ENCODE data around the gene ATP5MG.
"Not testable (repeated sequence)": the region's sequence is repeated elsewhere in the genome, so short reads cannot be mapped to it uniquely, and the experiment has no call there.

Gene ATP5MG

GRCh38 chr11:118415062-118415738 is 13.8 kb downstream of the ATP5MG start:
- Mint-ChIP-seq H3K4me1 (peaks cover 4% of the 10 kb centered on the region), H3K27ac (ENCODE audit: low read depth) (no peak overlapping the region), H3K36me3 (ENCODE audit: insufficient read depth) (peaks cover 14% of the 10 kb centered on the region), H3K4me3 (no peak overlapping the region), H3K27me3 (no peaks in the 10 kb centered on the region), H3K9me3 (no peaks in the 10 kb centered on the region)
- DNase-seq (ENCODE audit: low spot score in 2 of 2) (no peak), ATAC-seq (replicated peaks; ENCODE audit: extremely low read depth, poor library complexity, severe bottlenecking) (no peak)

- DNase-seq (ENCODE audit: low spot score in 2 of 2) (no peak), ATAC-seq (replicated peaks; ENCODE audit: extremely low read depth, poor library complexity, severe bottlenecking) (no peak)
- peaks cover 13% of the 10 kb centered on the region for H3K36me3 Mint-ChIP-seq (ENCODE audit: insufficient read depth)
- H3K4me3 Mint-ChIP-seq: no peak overlapping the region
- peaks cover under 1% of the 10 kb centered on the region for H3K4me1 Mint-ChIP-seq
- H3K27ac Mint-ChIP-seq (ENCODE audit: low read depth): no peak overlapping the region
- H3K9me3 Mint-ChIP-seq: no peaks in the 10 kb centered on the region
- H3K27me3 Mint-ChIP-seq: no peaks in the 10 kb centered on the region
Measured at GRCh38 chr11:118415739-118416068, 14.3 kb downstream of the ATP5MG start.

- H3K27me3 Mint-ChIP-seq; ATAC-seq (replicated peaks; ENCODE audit: extremely low read depth, poor library complexity, severe bottlenecking); H3K4me1 Mint-ChIP-seq; H3K9me3 Mint-ChIP-seq; H3K27ac Mint-ChIP-seq (ENCODE audit: low read depth); H3K4me3 Mint-ChIP-seq; DNase-seq (ENCODE audit: low spot score in 2 of 2); H3K36me3 Mint-ChIP-seq (ENCODE audit: insufficient read depth): not testable (repeated sequence)
Measured at GRCh38 chr11:118416900-118417299, 15.5 kb downstream of the ATP5MG start.

GRCh38 chr11:118417801-118418200 is 16.4 kb downstream of the ATP5MG start:
- H3K4me1 Mint-ChIP-seq: no peaks in the 10 kb centered on the region
- H3K36me3 Mint-ChIP-seq (ENCODE audit: insufficient read depth): peaks cover 7% of the 10 kb centered on the region
- H3K4me3 Mint-ChIP-seq: no peak overlapping the region
- no peak for DNase-seq (ENCODE audit: low spot score in 2 of 2)
- H3K27ac Mint-ChIP-seq (ENCODE audit: low read depth): no peak overlapping the region
- H3K9me3 Mint-ChIP-seq: no peaks in the 10 kb centered on the region
- no peaks in the 10 kb centered on the region for H3K27me3 Mint-ChIP-seq
- ATAC-seq (replicated peaks; ENCODE audit: extremely low read depth, poor library complexity, severe bottlenecking): no peak

GRCh38 chr11:118418766-118419165 is 17.4 kb downstream of the ATP5MG start:
- H3K27ac Mint-ChIP-seq (ENCODE audit: low read depth): no peak overlapping the region
- no peak for ATAC-seq (replicated peaks; ENCODE audit: extremely low read depth, poor library complexity, severe bottlenecking)
- H3K36me3 Mint-ChIP-seq (ENCODE audit: insufficient read depth): peaks cover 9% of the 10 kb centered on the region
- H3K9me3 Mint-ChIP-seq: no peaks in the 10 kb centered on the region
- no peaks in the 10 kb centered on the region for H3K4me1 Mint-ChIP-seq
- no peak for DNase-seq (ENCODE audit: low spot score in 2 of 2)
- no peak overlapping the region for H3K4me3 Mint-ChIP-seq
- no peaks in the 10 kb centered on the region for H3K27me3 Mint-ChIP-seq

- Mint-ChIP-seq H3K4me3 (no peak overlapping the region), H3K36me3 (ENCODE audit: insufficient read depth) (peaks cover 2% of the 10 kb centered on the region), H3K4me1 (no peaks in the 10 kb centered on the region), H3K27ac (ENCODE audit: low read depth) (no peak overlapping the region), H3K9me3 (no peaks in the 10 kb centered on the region), H3K27me3 (no peaks in the 10 kb centered on the region)
- DNase-seq (ENCODE audit: low spot score in 2 of 2) (no peak), ATAC-seq (replicated peaks; ENCODE audit: extremely low read depth, poor library complexity, severe bottlenecking) (no peak)
Measured at GRCh38 chr11:118427707-118428106, 26.3 kb downstream of the ATP5MG start.

GRCh38 chr11:118430956-118431355 is 29.6 kb downstream of the ATP5MG start:
- ATAC-seq (replicated peaks; ENCODE audit: extremely low read depth, poor library complexity, severe bottlenecking) (no peak), DNase-seq (ENCODE audit: low spot score in 2 of 2) (no peak)
- Mint-ChIP-seq H3K9me3 (no peaks in the 10 kb centered on the region), H3K4me3 (no peak overlapping the region), H3K4me1 (peaks cover 17% of the 10 kb centered on the region), H3K27me3 (no peaks in the 10 kb centered on the region), H3K36me3 (ENCODE audit: insufficient read depth) (peaks cover 19% of the 10 kb centered on the region), H3K27ac (ENCODE audit: low read depth) (no peak overlapping the region)

- peak overlapping the region; percentile 97 for H3K27ac Mint-ChIP-seq (ENCODE audit: low read depth)
- DNase-seq (ENCODE audit: low spot score in 2 of 2): no peak
- no peaks in the 10 kb centered on the region for H3K27me3 Mint-ChIP-seq
- no peak for ATAC-seq (replicated peaks; ENCODE audit: extremely low read depth, poor library complexity, severe bottlenecking)
- H3K36me3 Mint-ChIP-seq (ENCODE audit: insufficient read depth): peaks cover 30% of the 10 kb centered on the region
- H3K4me1 Mint-ChIP-seq: peaks cover 38% of the 10 kb centered on the region
- peak overlapping the region; percentile 89 for H3K4me3 Mint-ChIP-seq
- H3K9me3 Mint-ChIP-seq: no peaks in the 10 kb centered on the region
Measured at GRCh38 chr11:118434123-118434552, 32.7 kb downstream of the ATP5MG start.

- ATAC-seq (replicated peaks; ENCODE audit: extremely low read depth, poor library complexity, severe bottlenecking): no peak
- Mint-ChIP-seq H3K9me3 (no peaks in the 10 kb centered on the region), H3K4me1 (peaks cover 44% of the 10 kb centered on the region), H3K27me3 (no peaks in the 10 kb centered on the region), H3K27ac (ENCODE audit: low read depth) (peak overlapping the region; percentile 97), H3K36me3 (ENCODE audit: insufficient read depth) (peaks cover 33% of the 10 kb centered on the region), H3K4me3 (peak overlapping the region; percentile 89)
- peak; percentile 20 to 23 for DNase-seq (ENCODE audit: low spot score in 2 of 2)
Measured at GRCh38 chr11:118434553-118435289, 33.3 kb downstream of the ATP5MG start.

GRCh38 chr11:118435290-118435892 is 34.0 kb downstream of the ATP5MG start:
- H3K9me3 Mint-ChIP-seq: no peaks in the 10 kb centered on the region
- peak in 1 of 2 donors; percentile 38 for DNase-seq (ENCODE audit: low spot score in 2 of 2)
- H3K36me3 Mint-ChIP-seq (ENCODE audit: insufficient read depth): peaks cover 34% of the 10 kb centered on the region
- no peaks in the 10 kb centered on the region for H3K27me3 Mint-ChIP-seq
- H3K4me1 Mint-ChIP-seq: peaks cover 51% of the 10 kb centered on the region
- peak overlapping the region; percentile 89 for H3K4me3 Mint-ChIP-seq
- ATAC-seq (replicated peaks; ENCODE audit: extremely low read depth, poor library complexity, severe bottlenecking): peak; percentile 5
- peak overlapping the region; percentile 97 for H3K27ac Mint-ChIP-seq (ENCODE audit: low read depth)

GRCh38 chr11:118435893-118436624 is 34.7 kb downstream of the ATP5MG start, which contains the start of gene KMT2A:
KMT2A (plus strand) TSS chr11:118436492; CDS start chr11:118436513, 21 bp downstream.
- peak within 1 kb of the TSS; percentile 97 for H3K27ac Mint-ChIP-seq (ENCODE audit: low read depth)
- H3K36me3 Mint-ChIP-seq (ENCODE audit: insufficient read depth): peaks cover 36% of the 10 kb centered on the region
- no peaks in the 10 kb centered on the region for H3K27me3 Mint-ChIP-seq
- peak; percentile 59 for ATAC-seq (replicated peaks; ENCODE audit: extremely low read depth, poor library complexity, severe bottlenecking)
- no peaks in the 10 kb centered on the region for H3K9me3 Mint-ChIP-seq
- DNase-seq (ENCODE audit: low spot score in 2 of 2): peak; percentile 94
- H3K4me3 Mint-ChIP-seq: peak within 1 kb of the TSS; percentile 89
- peaks cover 57% of the 10 kb centered on the region for H3K4me1 Mint-ChIP-seq

- H3K27me3 Mint-ChIP-seq: no peaks in the 10 kb centered on the region
- peak overlapping the region; percentile 97 for H3K27ac Mint-ChIP-seq (ENCODE audit: low read depth)
- ATAC-seq (replicated peaks; ENCODE audit: extremely low read depth, poor library complexity, severe bottlenecking) (peak; percentile 37), DNase-seq (ENCODE audit: low spot score in 2 of 2) (peak; percentile 19 to 50)
- H3K4me3 Mint-ChIP-seq: peak overlapping the region; percentile 89
- H3K4me1 Mint-ChIP-seq: peaks cover 62% of the 10 kb centered on the region
- H3K36me3 Mint-ChIP-seq (ENCODE audit: insufficient read depth): peaks cover 38% of the 10 kb centered on the region
- no peaks in the 10 kb centered on the region for H3K9me3 Mint-ChIP-seq
Measured at GRCh38 chr11:118436639-118437207, 35.3 kb downstream of the ATP5MG start.
